Dedifferentiated amniotic fluid mesenchymal stem cell (primary cell): ENCODE results near the gene C1orf159.

Experiments used
- DNase-seq: peaks from one replicate; pipeline ENCODE4 v3.0.0-alpha.2; 2016; ENCODE audit errors: extremely low spot score

The C1orf159 gene

DNA sequence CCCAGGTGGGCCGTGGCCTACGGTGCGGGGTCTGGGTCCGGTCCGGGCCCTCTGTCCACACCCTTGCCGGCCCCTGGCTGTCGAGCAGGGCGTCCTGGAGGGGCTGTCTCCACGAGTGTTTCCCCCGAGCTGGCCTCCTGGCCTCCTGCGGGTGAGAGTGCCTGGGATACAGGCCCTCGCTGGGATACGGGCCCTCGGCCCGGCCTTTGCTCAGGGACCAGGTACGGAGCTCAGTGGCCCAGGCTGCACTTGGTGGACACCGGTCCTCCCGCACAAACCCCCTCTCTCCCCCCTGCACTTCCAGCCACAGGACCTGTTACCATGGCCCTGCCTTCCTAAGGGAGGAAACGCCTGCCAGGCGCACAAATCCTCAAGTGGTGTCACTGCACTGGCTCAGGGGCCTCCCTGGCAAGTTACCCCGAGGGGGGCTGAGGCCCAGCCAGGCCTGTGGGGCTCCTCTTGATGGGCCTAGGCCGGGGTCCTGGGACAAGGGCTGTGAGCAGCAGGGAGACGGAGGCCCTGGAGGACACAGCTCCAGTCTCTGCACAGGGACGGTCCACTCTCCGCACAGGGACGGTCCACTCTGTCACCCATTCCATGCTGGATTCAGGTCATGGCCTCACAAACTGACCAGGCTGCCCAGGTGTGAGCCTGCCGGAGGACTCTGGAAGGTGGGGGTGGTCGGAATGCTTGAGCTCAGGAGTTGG is 23.6 kb downstream of the C1orf159 start:
- no peak for DNase-seq

DNA sequence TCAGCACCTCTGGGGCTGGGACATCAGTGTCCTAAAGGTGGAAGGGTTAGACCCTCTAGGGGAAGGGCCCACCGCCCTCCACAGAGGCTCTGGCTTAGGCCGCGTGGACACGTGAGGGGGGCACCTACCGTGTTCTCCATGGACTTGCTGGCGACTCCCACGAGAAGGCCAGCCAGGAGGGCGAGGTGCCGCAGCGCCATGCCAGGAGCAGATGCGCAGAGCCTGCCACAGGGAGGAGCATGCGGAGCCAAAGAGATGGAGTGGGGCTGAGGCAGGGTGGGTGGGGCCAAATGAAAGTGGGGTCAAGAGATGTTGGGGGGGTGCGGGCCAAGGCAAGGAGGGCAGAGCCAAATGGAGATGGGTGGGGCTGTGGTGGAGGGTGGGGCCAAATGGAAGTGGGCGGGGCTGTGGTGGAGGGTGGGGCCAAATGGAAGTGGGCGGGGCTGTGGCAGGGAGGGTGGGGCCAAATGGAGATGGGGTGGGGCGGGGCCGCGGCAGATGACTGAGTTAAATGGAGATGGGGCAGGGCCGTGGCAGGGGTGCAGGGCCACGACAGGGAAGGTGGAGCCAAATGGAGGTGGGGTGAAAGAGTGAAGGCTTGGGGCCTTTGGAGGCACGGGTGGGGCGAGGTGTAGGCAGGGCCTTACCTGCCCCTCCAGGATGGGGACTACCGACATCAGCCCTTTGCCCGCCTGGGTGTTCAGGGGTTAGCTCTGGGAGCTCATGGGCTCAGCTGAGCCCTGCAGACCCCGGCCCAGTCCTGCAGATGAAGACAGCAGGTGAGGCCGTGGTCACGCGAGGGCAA is 24.3 kb downstream of the C1orf159 start:
- DNase-seq: no peak

DNA sequence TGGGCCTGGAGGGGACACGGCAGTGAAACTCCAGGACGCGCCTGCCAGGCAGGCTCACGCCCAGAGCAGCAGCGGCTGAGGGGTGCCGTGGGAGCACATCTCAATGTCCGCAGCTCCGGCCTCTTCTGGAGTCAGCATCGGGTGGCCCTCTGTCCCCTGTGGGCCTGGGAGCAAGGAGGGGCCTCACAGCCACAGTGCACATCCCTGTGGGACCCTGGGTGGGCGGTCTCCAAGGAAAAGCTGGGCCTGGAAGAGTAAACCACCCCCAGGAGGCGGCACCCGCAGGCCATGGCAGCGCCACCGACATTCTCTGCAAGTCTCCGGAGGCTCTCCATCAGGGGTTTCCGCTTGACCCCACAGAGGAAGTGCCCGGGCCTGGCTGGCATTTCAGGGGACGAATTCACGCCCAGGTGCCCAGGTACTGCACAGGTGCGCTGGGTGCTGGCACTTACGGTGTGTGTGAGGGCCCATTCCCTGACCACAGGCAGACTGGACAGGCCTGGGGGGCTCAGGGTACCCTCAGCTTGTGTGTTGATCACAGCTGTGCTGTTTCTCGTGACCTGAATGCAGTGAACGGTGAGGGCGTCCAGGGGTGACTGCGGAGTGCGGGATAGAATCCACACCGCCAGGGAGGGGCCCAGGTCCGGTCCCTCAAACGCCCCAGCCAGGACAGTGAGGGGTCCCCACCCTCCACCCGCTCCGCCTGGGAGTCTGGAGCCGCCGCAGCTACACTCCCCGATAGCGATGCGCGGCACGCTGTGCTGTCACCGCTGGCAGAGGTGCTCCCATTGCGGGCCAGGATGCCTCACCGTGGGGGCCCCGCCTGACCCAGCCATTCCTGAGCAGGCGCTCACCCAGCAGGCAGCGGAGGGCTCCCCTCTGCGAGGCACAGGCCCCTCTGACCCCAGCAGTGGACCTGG is 25.2 kb downstream of the C1orf159 start:
- DNase-seq: no peak

DNA sequence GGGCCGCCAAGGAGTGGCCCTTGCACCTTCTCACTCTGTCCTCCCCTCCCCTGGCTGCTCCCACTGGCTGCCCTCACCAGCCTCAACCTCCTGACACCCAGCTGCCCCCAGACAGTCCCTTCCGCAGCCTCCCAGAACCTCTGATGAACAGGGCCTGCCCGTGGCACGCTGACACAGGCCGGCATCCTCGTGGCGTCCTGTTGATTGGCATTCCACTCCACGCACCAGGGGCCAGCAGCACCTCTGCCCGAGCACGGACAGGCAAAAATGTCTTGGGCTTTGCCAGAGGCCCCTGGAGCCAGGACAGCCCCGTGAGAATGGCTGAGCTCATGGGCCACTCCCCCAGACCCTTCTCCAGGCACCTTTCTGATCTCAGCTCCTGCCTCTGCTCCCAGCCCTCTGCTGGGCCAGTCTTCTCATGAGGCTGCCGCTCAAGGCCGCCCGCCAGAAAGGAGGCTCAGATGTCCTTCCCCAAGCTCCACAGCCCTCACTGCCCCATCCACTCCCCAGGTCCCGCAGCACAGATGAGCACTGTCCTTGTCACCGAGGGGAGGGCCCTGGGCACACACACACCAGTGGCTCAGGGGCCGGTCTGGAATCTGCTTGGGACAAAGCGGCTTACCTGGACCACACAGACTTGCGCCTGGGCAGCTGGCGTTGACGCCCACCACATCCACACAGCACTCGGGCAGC is 26.0 kb downstream of the C1orf159 start:
- DNase-seq: no peak

DNA sequence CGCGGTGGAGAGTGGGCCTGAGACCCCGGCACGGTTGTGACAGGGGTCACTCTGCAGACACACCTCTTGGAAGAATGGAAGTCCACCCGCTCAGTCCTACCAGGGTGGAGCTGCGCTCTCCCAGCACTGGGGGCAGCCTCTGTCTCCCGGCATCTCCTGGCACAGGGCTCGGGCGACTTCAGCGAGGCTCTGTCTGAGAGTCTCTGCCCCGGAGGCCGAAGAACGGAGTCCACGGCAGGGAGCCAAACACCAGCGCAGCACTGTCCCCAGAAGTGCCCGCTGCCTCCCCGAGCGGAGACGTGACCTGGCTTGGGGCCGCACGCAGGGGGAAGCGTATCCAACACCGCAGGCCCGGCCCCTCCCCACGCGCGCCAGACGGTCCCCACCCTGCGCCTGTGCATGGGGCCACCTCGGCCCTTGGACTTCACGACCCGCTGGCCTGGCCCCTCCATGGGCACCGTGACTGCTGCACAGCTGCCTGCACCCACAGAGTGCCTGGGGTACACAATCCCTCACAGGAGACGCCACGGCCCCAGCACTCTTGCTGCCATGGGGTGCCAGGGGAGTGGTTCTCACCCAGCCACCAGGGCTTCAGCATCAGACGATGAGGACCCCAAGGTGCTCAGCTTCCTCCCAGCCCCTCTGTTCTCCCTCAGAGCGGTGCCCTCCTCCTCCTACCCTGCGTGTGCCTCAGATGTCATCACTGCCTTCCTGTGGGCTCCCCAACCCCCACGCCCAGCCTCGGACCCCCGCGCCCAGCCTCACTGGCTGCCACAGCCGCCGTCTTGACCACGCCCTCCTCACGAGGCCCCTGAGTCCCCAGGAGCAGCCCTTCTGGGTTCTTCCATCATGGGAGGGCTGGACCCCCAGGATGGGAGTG is 26.8 kb downstream of the C1orf159 start:
- no peak for DNase-seq

DNA sequence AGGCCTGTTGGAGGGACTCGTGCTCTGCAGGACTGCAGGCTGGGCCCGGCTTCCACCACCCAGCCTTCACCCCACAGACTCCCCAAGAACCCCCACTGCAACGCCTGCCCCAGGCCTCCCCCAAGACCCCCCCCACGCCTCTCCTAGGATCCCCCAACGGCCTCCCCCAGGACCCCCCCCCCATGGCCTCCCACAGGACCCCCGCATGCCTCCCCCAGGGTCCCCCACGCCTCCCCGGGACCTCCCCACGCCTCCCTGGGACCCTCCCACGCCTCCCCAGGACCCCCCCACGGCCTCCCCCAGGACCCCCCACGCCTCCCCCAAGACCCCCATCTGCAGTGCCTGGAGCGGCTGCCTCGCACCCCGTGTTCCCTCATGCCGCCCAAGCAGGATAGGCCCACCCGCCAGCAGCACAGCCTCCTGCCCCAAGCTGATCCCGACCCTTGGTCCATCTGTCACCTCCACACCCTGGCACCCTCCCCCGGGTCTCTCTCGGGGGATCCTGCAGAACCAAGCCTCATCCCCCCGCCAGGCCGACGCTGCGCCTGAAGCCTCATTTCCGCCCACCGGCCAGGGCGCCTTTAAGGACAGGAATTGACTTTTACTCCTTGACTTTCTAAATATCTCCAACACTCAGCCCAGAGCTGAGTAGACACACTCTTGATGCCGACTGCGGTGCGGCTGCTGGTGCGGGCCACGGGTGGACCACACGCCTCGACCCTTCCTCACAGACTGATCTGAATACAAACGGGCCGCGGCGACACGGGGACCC is 27.7 kb downstream of the C1orf159 start:
- DNase-seq: no peak

DNA sequence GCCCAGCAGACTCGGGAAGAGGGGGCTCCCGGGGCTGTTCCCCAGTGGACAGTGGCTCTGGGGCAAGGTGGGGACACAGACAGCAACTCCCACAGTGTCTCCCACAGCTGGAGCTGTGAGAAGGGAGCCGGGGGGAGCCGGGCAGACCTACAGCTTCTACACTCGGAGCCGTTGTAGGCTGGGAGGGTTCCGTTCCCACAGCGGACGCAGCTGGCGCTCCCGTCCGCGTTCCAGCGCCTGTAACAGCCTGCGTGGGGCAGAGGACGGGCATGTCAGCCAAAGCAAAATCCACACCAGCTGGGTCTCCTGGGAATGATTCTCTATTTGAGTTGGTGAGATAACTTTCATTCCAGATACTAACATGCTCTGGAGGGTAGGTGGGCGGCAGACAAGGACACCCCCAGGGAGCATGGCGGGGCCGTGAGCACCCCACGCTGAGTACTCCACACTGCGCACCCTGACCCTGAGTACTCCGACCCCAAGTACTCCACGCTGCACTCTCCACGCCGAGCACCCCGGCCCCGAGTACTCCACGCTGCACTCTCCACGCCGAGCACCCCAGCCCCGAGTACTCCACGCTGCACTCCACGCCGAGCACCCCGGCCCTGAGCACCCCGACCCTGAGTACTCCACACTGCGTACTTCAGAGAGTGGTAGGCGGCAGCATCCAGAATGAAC is 28.4 kb downstream of the C1orf159 start:
- no peak for DNase-seq

DNA sequence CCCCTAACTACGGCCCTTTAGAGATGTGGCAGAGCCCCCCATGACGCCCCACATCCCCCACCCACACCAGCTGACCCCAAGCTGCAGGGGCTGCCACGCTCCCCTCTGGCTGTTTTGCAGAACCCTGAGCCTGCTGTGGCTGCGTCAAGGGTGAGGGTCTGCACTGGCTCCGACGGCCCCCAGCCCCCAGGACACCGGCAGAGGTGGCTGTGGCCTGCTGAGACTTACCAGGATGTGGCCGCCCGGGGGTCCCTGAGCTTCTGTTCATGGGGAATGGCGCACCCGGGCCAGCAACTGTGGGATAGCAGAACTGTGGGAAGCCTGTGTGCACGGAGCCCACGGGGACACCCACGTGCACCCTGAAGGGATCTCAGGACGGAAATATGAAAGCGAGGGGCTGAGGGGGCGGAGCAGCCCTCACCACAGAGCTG is 29.0 kb downstream of the C1orf159 start:
- no peak for DNase-seq

DNA sequence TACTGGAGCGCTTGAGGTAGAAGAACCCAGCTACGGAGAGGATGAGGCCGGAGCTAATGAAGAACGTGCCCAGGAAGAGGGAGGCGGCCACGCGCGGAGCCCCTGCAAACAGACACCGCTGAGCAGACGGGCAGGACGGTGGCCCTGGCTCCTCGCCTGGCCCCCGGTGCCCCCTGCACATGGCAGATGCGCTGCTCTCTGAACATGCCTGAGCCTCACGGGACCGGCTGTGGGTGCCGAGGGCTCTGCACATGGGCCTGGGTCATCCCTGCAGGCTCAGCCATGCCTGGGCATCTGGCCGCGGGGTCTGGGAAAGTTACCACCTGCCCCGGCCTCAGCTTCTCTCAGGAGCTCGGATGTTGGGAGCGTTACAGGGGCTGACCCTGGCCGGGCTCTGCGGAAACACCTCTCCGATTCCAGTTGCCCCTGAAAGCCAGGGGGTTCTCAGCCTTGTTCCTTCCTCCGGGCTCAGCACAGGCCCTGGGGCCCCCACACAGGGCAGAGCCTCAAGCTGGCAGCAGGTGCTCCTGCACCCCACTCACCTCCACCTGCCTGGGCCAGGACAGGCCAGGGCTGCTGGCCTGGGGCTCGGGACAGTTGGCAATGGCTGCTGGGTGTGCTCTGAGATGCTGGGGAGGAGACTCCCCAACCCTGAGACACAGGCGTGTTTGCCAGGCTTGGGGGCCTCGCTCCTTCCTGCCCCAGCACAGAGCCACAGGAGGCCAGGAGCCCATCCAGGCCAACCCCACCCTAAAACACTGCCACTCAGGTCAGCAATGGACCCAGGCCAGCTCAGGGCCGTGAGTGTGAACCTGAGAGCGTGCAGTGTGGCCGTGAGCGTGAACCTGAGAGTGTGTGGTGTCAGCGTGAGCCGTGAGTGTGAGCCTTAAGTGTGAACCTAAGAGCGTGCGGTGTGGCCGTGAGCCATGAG is 29.7 kb downstream of the C1orf159 start:
- DNase-seq: no peak

DNA sequence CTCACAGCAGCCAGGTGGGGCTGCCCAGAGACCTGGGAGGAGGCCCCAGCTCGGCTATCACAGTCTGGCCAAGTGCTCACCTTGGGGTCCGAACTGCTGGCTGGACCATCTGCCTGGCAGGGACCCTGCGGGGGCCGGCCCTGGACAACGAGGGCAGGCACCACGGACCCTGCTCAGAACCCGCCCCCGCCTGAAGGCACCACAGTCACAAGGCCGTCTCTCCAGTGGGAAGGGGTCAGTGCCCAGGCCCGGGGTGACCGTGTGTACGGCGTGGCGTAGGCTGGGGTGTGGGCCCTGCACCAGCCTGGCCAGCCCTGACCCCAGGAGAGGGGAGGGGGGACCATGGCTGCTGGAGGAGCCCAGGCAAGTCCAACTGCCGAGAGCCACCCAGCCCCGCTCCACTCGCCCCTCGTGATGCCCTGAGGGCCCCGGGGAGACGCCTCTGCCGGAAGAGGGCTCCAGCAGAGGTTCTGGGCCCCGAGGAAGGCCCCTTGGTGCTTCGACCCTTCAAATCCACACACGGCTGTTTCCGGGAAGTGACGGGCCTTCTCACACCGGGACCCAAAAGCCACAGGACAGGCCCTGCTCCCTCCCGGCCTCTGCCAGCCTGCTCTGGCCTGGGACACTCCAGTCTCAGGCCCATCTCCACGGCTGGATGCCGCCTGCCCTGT is 30.6 kb downstream of the C1orf159 start:
- DNase-seq: no peak

DNA sequence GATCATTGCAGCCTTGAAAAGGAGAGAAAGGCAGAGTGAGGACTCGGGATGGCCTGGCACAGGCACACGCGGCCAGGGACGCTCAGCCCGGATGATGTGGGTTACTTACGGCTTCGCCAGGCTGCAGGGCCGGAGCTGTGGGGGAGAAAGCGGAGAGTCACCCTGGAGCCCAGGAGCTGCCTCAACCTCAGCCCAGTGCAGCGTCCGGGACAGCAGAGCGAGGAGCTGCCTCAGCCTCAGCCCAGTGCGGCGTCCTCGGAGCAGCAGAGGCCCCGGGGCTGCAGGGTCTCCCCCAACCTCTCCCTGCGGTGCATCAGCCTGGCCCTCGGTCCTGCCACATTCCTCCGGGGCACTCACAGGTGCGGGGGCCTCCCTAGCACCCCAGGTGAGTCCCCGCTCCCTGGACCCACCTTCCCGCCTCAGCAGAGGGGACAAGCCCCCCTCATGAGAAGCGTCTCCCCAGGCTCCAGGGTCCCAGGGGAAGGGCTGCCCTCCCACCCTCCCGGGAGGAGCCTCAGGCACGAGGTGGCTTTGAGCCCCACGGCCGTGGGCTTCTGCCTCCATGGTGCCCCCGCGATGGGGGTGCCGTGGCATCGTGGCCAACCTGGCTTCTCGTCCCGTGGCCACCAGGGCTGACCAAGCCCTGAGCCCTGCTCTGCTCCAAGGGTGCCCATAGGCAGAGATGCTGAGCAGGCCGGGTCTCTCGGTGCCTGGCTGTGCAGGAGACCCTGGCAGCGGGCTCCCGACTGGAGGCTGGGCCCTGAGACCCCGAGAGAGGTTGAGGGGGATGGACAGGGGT is 31.3 kb downstream of the C1orf159 start:
- no peak for DNase-seq

DNA sequence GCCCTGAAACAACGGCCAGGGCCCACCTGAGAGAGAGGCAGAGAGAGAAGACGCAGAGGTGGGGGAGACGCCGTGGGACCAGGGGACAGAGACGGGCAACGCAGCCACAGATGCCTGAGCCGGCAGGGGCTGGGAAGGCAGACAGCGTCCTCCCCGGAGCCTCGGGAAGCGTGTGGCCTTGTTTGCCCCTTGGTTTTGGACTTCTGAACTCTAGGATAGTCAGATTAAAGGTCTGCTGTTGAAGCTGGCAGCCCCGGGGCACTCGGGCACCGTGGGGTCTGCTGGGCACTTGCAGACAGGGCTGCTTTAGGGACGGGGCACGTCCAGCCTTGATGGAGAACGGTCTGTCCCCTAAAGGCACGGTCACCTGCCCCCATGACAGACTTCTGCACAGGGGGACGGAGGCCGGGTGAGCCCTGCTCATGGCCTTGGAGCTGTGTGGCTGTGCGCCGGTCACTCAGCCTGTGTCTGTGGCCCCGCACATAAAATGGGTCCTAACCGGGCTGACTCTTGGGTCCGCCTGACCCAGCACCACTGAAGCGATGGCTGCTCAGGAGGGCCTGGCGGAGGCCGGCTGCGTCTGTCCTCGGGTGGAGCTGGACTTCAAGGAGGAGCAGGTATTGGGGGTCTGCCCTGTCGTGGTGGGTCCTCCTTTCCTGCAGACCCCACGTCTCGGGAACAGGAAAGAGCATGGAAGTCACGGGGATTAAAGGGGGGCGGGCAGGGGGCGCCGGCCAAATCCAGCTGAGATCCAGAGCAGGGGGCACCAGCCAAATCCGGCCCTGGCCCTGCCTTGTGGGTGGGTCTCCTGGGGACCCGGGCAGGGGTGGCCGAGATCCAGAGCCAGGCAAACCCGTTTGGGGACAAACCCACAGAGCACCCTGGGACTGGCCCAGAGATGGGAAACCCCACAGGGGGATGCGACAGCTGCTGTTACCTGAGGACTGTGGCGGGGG is 32.2 kb downstream of the C1orf159 start:
- no peak for DNase-seq

DNA sequence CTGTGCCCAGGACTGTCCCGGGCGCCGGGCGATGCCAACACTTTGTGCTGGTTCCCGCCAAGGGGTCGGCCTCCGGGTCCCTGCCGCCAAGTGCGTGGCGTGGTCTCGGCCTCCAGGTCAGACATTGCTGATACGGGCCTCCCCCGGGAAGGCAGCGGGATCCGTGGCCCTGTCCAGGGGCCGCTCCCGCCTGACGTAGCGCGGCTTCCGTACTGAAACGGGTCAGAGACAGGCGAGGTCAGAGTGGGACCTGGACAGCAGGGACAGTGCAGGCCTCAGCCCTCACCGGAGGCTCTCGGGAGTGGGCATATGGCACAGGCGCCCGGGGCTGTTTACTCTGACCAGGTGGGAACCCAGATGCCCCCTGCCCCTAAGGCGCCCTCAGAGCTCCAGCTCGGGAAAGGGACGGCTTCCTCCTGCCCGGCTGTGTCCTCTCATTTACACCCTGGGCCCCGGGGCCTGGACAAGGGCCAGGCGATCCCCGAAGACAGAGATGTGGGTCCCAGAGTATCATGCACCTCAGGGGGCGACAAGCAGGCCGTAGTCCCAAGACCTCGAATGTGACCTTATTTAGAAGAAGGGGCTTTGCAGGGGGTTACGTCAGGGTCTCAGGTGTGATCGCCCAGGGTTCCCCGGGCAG is 33.0 kb downstream of the C1orf159 start:
- no peak for DNase-seq

DNA sequence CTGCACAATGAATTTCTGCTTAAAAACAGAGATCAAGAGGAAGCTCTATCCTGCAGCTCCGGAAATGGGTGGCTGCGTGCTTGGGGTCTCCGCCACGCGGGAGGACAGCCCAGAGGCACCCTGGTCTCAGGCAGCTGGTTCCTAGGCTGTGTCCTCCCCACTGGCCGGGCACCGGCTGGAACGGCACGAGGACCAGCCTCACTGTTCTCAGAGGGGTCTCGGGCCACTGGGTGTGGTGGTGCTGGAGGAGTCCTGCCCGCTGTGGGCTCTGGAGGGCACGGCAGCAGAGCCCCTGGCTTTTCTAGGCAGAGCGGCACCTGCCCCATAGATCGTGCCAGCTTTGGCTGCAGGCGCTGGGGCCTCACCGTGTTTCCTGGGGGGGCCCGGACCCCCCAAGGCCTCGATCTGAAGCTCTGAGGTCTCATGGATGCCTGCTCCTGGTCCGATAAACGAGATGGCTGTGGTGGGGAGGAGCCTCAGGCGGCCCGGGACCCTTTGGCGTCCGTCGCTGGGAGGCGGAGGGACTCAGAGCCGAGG is 33.6 kb downstream of the C1orf159 start:
- no peak for DNase-seq
